SJSA1 (cell line): ENCODE measurements around the gene PRDM2. TPM values are rescaled to one million over a fixed set of nuclear protein-coding genes. Genes with fewer than 3 reads are reported as not detected.
A peak's percentile ranks its signal among the peaks of the same experiment; 100 is the strongest.

ENCODE experiments used
- DNase-seq, 2 experiments: peaks; one replicate each; pipeline ENCODE4 v3.0.0-alpha.2; 2015 to 2020; ENCODE audit warnings: low spot score in 2 of 2, low read depth in 1 of 2
- H3K27ac ChIP-seq: fragments of 250-450 bp; sonication (Bioruptor Pico); 2 replicates; pipeline ENCODE4 v1.5.1; 2020; ENCODE audit warnings: mild to moderate bottlenecking, moderate library complexity
- H3K27me3 ChIP-seq: fragments of 250-450 bp; sonication (Bioruptor Pico); replicated peaks from 2 replicates; pipeline ENCODE4 v1.5.1; 2020; ENCODE audit warnings: mild to moderate bottlenecking, moderate library complexity
- H3K36me3 ChIP-seq: fragments of 250-450 bp; sonication (Bioruptor Pico); 2 replicates; pipeline ENCODE4 v1.5.1; 2020; ENCODE audit warnings: mild to moderate bottlenecking
- H3K4me1 ChIP-seq: fragments of 250-450 bp; sonication (Bioruptor Pico); replicated peaks from 2 replicates; pipeline ENCODE4 v1.6.1; 2021; ENCODE audit warnings: mild to moderate bottlenecking
- H3K4me3 ChIP-seq: fragments of 250-450 bp; sonication (Bioruptor Pico); 2 replicates; pipeline ENCODE4 v1.5.1; 2020; ENCODE audit warnings: mild to moderate bottlenecking
- H3K9me3 ChIP-seq: fragments of 250-450 bp; sonication (Bioruptor Pico); replicated peaks from 2 replicates; pipeline ENCODE4 v1.5.1; 2020; ENCODE audit warnings: mild to moderate bottlenecking
- total RNA-seq: library from RNA; depleted of rRNA; stranded (reverse); fragments of >200 nt; shearing (Covaris generic); gene quantifications from 2 replicates; pipeline ENCODE4 v1.2.3, GENCODE V29; 2014

PRDM2 gene
- total RNA-seq, 1 experiment from 2014 or later, result 13.9 TPM

DNA sequence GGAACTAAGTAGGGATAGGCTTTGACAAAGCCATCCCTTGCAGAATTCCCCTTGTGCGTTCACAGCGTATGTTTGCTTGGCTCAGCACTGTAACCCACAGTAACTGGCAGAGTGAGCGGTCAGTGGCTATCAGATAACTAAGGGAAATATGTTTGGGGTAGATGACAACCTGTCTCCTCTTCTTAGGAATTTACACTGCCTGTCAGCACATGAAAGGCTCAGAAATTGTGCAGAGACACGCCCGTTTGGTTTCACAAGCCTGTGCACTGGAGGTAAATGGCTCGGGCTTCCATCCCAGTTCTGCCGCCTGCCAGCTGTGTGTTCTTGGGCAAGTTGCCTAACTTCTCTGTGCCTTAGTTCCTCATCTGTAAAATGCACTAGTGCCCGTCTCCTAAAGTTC is 101.2 kb downstream of the PRDM2 start:
- no peaks in the 10 kb centered on the region for H3K4me1 ChIP-seq
- peaks cover 8% of the 10 kb centered on the region for H3K36me3 ChIP-seq
- H3K4me3 ChIP-seq, result no peak overlapping the region
- H3K9me3 ChIP-seq, result no peaks in the 10 kb centered on the region
- no peak overlapping the region for H3K27ac ChIP-seq
- DNase-seq, result no peak
- no peaks in the 10 kb centered on the region for H3K27me3 ChIP-seq

DNA sequence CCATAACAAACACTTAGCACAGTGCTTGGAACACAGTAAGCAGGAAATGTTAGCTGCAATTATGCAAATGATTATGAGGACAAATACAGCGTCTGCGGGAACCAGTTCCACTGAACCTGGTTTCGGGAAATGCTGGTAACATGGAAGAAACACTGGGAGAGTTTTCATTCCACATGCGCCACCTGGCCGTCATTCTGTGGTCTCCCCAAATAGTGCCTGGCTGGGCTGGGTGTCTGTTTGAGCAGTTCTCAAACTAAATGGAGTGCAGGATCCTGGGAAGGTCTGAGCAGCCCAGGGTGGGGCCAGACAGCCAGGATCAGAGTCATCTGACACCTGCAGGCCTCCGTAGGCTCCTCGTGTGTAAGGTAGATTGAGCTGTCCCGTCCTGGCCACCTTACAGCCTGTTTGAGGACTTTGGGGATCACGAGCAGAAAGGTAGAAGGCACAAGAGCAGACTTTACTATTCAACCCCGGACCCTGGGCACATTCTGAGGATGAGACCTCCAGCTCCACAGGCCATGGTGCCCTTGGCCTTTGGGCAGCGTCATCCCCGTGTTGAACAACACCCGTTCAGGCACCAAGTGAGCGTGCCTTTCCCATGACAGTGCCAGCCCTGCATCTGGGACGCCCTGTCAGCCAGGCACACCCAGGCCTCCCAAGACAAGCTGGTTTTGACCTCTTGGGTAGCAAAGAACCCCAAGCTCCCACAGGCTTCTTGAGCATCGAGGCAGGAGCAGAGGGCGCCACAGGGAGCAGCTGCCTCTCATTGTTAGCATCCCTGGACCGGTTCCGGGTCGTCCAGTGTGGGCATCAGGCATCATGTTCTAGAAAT is 101.9 kb downstream of the PRDM2 start:
- H3K4me1 ChIP-seq, result no peaks in the 10 kb centered on the region
- no peaks in the 10 kb centered on the region for H3K9me3 ChIP-seq
- H3K27me3 ChIP-seq, result no peaks in the 10 kb centered on the region
- DNase-seq, result no peak
- peaks cover 5% of the 10 kb centered on the region for H3K36me3 ChIP-seq
- no peak overlapping the region for H3K27ac ChIP-seq
- H3K4me3 ChIP-seq, result no peak overlapping the region

DNA sequence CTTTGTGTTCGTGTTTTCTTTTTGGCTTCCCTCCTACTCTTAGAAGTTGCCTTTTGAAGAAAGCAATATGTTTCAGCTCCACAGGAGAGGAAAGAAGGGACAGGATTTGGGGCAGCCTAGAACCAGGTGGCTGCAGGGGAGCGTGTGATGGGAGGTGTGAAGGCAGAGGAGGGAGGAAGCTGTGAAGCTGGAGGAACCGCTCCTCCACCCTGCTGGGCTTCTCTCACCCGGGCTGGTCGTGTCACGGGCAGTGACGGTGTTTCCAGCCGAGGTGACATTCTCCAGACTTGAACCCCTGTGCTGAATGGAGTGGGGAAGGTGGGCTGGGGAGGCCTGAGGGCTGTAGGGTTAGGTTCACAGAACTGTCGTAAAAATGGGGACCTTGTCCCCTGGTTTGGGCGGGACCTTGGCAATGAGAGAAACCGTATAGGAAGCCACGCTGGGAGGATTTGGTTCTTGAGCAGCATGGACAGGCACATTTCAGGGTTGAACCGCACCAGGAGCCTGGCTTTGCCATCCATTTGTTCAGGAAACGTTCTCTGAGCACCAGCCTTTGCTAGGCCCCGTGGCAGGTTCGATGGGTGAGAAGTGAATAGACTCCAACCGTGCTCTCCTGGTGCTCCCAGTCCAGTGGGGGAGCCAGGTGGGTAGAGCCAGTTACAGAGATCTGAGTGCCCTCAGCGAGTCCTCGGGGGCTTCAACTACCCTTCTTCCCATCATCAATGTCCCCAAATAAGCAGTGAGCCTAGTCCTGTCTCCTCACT is 103.0 kb downstream of the PRDM2 start:
- H3K4me1 ChIP-seq, result no peaks in the 10 kb centered on the region
- H3K27me3 ChIP-seq, result no peaks in the 10 kb centered on the region
- DNase-seq, result no peak
- H3K36me3 ChIP-seq, result peaks cover 5% of the 10 kb centered on the region; the same call in 1 of the 2 replicates
- H3K27ac ChIP-seq, result no peak overlapping the region
- no peaks in the 10 kb centered on the region for H3K9me3 ChIP-seq
- no peak overlapping the region for H3K4me3 ChIP-seq

DNA sequence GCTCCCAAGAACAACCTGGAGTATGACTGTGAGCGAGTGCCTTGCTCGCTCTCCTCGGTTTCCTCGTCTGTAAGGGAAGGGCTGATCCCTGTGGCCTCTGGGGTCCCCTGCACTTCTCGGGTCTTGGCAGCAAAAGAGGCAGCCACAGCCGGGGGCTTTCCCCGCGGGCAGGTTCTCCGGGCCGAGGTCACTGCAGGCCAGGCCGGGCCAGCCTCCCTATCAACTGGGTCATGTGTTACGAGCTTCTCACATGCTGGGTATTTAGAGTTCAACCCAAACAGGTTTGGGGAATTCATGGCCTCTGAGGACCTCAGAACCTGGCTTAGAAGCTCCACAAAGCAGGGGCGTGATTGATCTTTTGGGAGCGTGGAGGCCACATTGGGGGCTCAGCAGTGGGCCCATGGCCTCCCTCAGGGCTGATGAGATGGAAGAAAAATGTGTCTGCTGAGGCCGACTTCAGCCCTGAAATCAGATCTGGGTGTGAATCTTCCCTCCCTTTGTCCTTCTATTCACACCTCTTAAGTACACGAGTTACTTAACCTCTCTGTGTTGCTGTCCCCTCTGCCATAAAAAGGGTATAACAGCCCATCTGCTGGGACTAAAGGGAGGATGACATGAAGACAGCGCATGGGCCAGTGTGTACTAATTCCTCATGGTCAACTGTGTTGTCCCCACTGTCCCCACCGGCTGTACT is 103.7 kb downstream of the PRDM2 start:
- H3K27me3 ChIP-seq, result no peaks in the 10 kb centered on the region
- no peaks in the 10 kb centered on the region for H3K9me3 ChIP-seq
- no peak for DNase-seq
- H3K4me3 ChIP-seq, result no peak overlapping the region
- H3K36me3 ChIP-seq, result no peaks in the 10 kb centered on the region; the same call in 1 of the 2 replicates
- H3K4me1 ChIP-seq, result no peaks in the 10 kb centered on the region
- H3K27ac ChIP-seq, result no peak overlapping the region

DNA sequence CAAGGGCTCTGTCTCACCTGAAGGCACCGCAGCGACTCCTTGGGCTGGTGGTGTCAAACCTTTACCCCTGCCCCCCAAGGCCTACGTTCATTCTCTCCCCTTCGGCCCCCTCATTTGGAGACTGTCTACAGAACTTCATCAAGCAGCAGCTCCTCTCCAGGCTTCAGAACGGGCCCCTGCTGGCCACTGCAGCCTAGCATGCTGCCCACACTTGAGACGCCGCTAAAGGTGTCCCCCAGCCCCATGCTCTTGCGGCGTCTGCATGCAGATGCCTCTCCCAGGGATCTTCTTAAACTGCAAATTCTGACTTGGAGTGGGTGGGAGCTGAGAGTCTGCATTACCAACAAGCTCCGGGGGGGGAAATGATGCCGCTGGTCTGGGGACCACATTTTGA is 104.2 kb downstream of the PRDM2 start:
- no peak for DNase-seq
- Histone ChIP-seq H3K36me3 (no peaks in the 10 kb centered on the region), H3K27ac (no peak overlapping the region), H3K4me1 (no peaks in the 10 kb centered on the region), H3K27me3 (no peaks in the 10 kb centered on the region), H3K9me3 (no peaks in the 10 kb centered on the region), H3K4me3 (no peak overlapping the region)

DNA sequence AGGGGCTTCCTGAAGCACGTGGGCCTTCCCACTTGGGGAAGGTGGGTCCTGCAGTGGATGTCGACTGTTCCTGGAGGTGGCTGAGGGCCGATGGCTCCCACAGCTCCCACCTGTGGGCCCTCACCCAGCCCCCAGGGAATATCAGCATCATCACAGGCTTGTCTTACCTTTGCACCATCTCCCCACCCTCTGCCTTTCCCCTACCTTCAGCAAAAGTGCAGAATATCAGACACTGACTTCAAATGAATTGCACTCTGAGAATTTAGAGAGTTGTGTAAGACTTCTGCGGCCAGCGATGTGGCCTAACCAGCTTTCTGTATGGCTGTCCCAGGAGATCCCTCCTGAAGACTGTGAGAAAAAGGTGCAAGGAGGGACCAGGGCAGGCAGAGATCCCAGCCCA is 105.4 kb downstream of the PRDM2 start:
- Histone ChIP-seq H3K36me3 (no peaks in the 10 kb centered on the region), H3K27ac (no peak overlapping the region), H3K27me3 (no peaks in the 10 kb centered on the region), H3K4me1 (no peaks in the 10 kb centered on the region), H3K9me3 (no peaks in the 10 kb centered on the region), H3K4me3 (no peak overlapping the region)
- no peak for DNase-seq

DNA sequence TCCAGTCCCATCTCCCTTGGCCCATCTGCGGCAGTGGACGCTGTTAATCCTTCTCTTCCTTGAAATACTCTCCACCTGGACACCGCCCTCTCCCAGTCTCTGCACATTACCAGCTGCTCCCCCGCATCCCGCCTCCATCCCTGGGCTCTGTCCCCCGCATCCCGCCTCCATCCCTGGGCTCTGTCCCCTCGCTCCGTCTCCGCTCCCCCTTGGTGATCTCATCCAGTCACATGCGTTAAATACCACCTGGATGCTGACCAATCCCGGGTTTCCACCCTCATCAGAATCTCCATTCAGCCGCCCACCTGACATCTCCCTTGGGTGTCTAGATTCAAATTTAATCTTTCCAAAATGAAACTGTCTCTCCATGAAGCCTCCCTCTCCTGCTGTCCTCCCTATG is 106.1 kb downstream of the PRDM2 start:
- DNase-seq, result no peak
- H3K4me1 ChIP-seq, result no peaks in the 10 kb centered on the region
- H3K36me3 ChIP-seq, result no peaks in the 10 kb centered on the region
- no peaks in the 10 kb centered on the region for H3K9me3 ChIP-seq
- H3K27me3 ChIP-seq, result no peaks in the 10 kb centered on the region
- no peak overlapping the region for H3K27ac ChIP-seq
- no peak overlapping the region for H3K4me3 ChIP-seq

DNA sequence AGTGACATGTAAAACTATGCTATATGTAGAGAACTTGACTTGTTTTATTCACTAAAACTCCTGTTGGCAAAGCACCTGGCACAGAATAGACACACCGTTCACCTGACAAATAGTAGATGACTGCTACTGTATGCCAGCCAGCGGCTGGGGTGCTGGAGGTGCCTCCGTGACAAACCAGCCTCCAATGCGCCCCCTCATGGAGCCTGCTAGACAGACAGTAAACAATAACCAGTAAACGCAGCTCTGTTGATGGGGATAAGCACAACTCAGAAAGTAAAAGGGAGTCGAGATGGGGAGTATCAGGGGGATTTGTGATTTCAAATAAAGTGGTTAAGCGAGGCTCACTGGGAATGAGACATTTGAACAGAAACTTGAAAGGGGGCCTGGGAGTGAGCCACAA is 107.2 kb downstream of the PRDM2 start:
- H3K4me3 ChIP-seq, result no peak overlapping the region
- DNase-seq, result peak in 1 of 2 experiments; percentile 57
- no peak overlapping the region for H3K27ac ChIP-seq
- no peaks in the 10 kb centered on the region for H3K36me3 ChIP-seq
- H3K27me3 ChIP-seq, result no peaks in the 10 kb centered on the region
- no peaks in the 10 kb centered on the region for H3K9me3 ChIP-seq
- no peaks in the 10 kb centered on the region for H3K4me1 ChIP-seq

DNA sequence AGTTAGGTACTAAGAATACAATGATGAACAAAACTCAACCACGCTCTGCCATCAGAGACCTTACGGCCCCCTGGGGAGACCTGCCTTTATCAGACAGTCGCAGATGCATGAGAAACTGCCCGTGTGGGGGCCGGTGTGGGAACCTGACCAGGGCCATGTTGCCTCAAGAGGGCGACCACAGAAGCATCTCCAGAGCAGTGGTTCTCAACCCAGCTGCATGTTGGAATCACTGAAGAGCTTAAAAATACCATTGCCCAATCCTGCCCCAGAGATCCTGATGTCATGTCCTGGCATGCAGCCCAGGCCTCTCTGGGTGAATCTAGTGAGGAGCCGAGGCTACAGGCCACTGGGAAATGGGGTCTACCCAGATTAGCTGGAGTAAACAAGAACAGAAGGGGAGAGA is 108.7 kb downstream of the PRDM2 start:
- Histone ChIP-seq H3K27me3 (no peaks in the 10 kb centered on the region), H3K4me1 (no peaks in the 10 kb centered on the region), H3K27ac (no peak overlapping the region), H3K9me3 (no peaks in the 10 kb centered on the region), H3K36me3 (no peaks in the 10 kb centered on the region), H3K4me3 (no peak overlapping the region)
- no peak for DNase-seq

DNA sequence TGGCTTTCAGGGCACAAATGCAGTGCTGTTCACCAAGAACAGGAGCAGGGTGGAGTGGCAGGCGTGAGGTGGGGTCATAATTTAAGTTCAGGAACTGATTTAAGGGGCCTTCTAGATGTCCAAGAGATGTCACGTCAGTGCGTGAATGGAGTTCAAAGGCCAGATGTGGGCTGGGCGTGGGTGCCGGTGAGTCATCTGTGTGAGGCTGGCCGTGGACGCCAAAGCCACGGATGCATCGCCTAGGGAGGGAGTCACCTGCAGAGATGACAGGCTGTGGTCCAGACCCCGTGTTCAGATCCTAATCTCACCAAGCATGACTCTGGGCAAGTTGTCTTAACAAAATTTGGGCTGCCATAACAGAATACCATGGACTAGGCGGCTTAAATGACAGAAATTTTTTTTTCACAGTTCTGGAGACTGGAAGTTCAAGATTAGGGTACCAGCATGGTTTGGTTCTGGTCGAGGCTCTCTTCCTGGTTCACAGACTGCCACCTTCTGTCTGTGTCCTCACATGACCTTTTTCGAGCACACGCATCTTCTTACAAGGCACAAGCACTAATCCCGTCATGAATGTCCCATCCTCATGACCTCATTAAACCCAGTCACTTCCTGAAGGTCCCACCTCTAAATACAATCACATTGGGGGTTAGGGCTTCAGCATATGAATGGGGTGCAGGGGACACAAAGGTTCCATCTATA is 109.6 kb downstream of the PRDM2 start:
- H3K9me3 ChIP-seq, result no peaks in the 10 kb centered on the region
- DNase-seq, result no peak
- H3K4me3 ChIP-seq, result no peak overlapping the region
- H3K27me3 ChIP-seq, result no peaks in the 10 kb centered on the region
- no peak overlapping the region for H3K27ac ChIP-seq
- H3K36me3 ChIP-seq, result no peaks in the 10 kb centered on the region
- no peaks in the 10 kb centered on the region for H3K4me1 ChIP-seq

DNA sequence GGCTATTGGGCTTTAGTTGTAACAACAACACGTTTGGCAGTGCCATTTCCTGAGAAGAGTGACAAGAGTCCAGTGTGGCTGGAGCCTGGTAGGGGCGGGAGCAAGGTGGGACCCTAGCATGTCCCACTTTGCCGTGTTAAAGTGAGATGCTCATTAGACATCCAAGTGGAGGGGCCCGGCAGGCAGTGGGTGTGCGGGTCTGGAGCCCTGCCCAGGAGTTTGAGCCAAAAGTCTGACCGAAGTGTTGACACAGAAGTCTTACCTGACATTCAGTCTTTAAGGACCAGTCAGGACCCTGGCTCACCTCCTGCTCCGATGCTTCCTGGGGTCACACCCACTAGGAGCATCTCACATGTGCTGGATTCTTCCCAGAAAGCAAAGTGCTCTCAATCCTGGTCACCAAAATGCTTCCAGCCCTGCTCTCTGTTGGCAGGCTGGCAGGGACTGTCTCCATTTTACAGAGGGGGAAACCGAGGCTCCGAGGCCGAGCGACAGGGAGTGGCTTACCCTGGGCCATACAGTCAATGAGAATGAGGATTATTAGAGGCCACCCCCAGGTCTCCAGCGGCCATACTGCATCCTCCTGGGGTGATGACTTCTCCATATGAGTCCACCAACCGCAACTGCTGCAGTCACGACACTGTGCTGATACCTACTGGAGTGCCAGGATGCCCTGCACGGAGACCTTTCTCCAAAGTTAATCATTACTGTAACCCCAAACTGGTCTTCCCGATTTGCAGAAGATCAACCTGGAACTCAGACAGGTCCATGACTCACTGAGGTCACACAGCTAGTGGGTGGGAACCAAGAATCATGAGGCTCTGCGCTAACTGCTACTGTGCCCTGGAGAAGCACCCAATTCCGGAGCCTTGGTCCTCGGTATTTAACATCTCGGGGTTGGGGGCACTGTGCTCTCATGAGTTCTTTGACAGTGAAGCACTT is 112.7 kb downstream of the PRDM2 start:
- H3K27me3 ChIP-seq, result no peaks in the 10 kb centered on the region
- H3K9me3 ChIP-seq, result no peaks in the 10 kb centered on the region
- H3K4me1 ChIP-seq, result no peaks in the 10 kb centered on the region
- H3K27ac ChIP-seq, result no peak overlapping the region
- H3K4me3 ChIP-seq, result no peak overlapping the region
- no peak for DNase-seq
- no peaks in the 10 kb centered on the region for H3K36me3 ChIP-seq

DNA sequence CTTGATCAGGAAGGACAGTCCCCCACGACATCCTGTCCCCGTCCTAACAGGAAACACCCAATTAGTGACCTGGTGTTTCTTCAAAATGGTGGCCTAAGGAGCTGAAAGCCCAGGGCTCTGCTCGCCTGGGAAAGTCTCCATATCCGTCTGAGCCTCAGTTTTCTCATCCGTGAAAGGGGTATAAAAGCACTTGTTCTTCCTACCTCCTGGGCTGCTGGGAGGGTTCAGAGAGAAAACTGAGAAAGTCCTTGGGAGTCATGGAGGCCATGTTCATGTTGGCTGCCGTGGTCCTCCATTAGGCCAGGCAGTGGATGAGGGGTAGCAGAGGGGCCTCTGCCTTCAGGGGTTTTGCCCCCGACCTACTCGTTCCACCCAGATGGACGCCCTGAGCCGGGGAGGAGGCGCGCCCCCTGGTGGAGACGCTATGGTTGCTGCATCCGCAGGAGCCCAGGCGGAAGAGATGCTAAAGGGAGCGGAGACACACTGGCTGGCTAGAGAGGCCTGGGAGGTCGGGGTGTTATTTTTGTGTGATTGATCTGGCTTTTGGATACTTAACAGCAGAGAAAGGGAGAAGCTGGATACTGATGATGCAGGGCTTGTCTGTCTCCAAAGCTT is 113.5 kb downstream of the PRDM2 start:
- Histone ChIP-seq H3K4me3 (no peak overlapping the region), H3K27me3 (no peaks in the 10 kb centered on the region), H3K9me3 (no peaks in the 10 kb centered on the region), H3K27ac (no peak overlapping the region), H3K36me3 (no peaks in the 10 kb centered on the region), H3K4me1 (no peaks in the 10 kb centered on the region)
- DNase-seq, result peak in 1 of 2 experiments; percentile 26
